ENCODE results near the gene ERC2. TPM values are rescaled to one million over a fixed set of nuclear protein-coding genes. Genes with fewer than 3 reads are reported as not detected.

Gene ERC2
- total and polyA plus RNA-seq, 2 of the 8 experiments (the other 6 are each of a cell fraction or from before 2014, with no cell fraction given), result 16.4 to 22.8 TPM

DNA sequence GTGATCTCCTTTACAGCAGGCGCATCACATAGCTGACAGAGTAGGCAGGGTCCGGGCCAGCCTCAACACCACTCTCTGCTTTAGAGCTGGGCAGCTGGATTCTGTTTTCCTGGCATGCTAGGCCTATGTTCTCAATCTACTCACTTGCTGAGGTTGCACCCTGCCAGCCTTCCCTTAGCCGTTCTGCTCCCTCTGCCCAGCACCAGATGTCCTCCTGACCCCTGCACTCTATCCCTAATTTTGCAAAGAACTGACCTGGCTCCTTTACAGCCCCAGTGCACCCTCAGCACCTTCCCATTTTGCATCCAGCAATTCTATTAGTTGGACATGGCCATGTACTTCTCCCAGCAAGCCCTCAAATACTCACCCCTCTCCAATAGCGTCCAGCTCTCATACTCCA is 609.5 kb downstream of the ERC2 start:
- no peak overlapping the region for H2AK5ac ChIP-seq (ENCODE audit: low read depth, low read length)
- H3K9ac ChIP-seq (replicated peaks in 1 of 4; ENCODE audit: extremely low read depth in 1 of 4, low read depth in 3 of 4, low read length in 3 of 4), result no peak overlapping the region
- H2BK15ac ChIP-seq (ENCODE audit: low read length), result no peak overlapping the region
- no peak overlapping the region for H3K4me3 ChIP-seq (ENCODE audit: extremely low read depth in 1 of 4, insufficient read depth in 2 of 4, low read depth in 3 of 4, low read length in 4 of 4)
- H3K23me2 ChIP-seq (ENCODE audit: low read depth, low read length), result no peaks in the 10 kb centered on the region
- TF ChIP-seq CBX8 (IDR thresholded peaks at IDR 0.05; ENCODE audit: borderline replicate concordance, low read depth, low read length), result no peak
- TF ChIP-seq, protein P1, sequence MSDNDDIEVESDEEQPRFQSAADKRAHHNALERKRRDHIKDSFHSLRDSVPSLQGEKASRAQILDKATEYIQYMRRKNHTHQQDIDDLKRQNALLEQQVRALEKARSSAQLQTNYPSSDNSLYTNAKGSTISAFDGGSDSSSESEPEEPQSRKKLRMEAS (IDR thresholded peaks at IDR 0.05), result no peak
- H3K27ac ChIP-seq (ENCODE audit: low read depth, low read length), result no peak overlapping the region
- H3K23ac ChIP-seq (ENCODE audit: insufficient read length), result no peak overlapping the region
- H2BK120ac ChIP-seq (replicated peaks; ENCODE audit: low read depth, low read length), result no peak overlapping the region
- H2BK12ac ChIP-seq (ENCODE audit: low read depth, low read length), result no peak overlapping the region
- ChIA-PET CTCF (ENCODE audit: partially characterized antibody) (interaction anchor here (0.5 to 3.7 kb wide), 6 partner anchors 10 to 92 kb away, joined by 3 to 13 read pairs (median 4); no protein-coding TSS in a partner anchor), POLR2A (ENCODE audit: partially characterized antibody) (no interaction called here)
- H3K9me3 ChIP-seq (ENCODE audit: insufficient read depth in 2 of 2, low read depth in 1 of 2, low read length in 1 of 2), result no peaks in the 10 kb centered on the region
- peaks cover 0 to 9% (median 4%) of the 10 kb centered on the region in 4 experiments; a peak in 4 of 7 replicates for H3K4me1 ChIP-seq (replicated peaks in 1 of 4; ENCODE audit: control insufficient read depth in 3 of 4, insufficient read depth in 4 of 4, low read length in 3 of 4)
- FAIRE-seq (no peak), DNase-seq (ENCODE audit: low read depth in 1 of 2, low spot score in 2 of 2) (no peak)
- no peak overlapping the region for H3K14ac ChIP-seq (ENCODE audit: insufficient read length)
- H3K4me2 ChIP-seq (ENCODE audit: insufficient read depth in 1 of 2, low read depth in 2 of 2, low read length in 2 of 2), result no peak overlapping the region
- no peak overlapping the region for H3K4ac ChIP-seq (replicated peaks; ENCODE audit: insufficient read length, low read depth, low read length)
- 97% methylated on average over 4 of the region's 4 CpGs; no CpG with 5 or more reads in 1 of the 2 experiments for WGBS, 2 experiments (ENCODE audit: extremely low coverage in 1 of 2, insufficient coverage in 1 of 2, insufficient read length in 1 of 2, insufficient replicate concordance in 2 of 2, low coverage in 1 of 2, low lambda C conversion rate in 2 of 2, missing lambda C conversion rate in 1 of 2)
- no peaks in the 10 kb centered on the region for H3K79me1 ChIP-seq (ENCODE audit: low read depth, low read length)
- H2BK5ac ChIP-seq (ENCODE audit: low read depth, low read length), result no peak overlapping the region
- no peaks in the 10 kb centered on the region for H3K79me2 ChIP-seq (ENCODE audit: control insufficient read depth in 1 of 2, insufficient read depth in 2 of 2, low read length in 2 of 2)
- no peak overlapping the region for H4K91ac ChIP-seq (replicated peaks; ENCODE audit: insufficient read length, low read length)
- H3K36me3 ChIP-seq (ENCODE audit: control insufficient read depth in 2 of 4, insufficient read depth in 4 of 4, low read length in 3 of 4), result no peaks in the 10 kb centered on the region
- no peak overlapping the region for H4K5ac ChIP-seq (ENCODE audit: insufficient read length, low read depth, low read length)
- H4K20me1 ChIP-seq (replicated peaks in 1 of 2; ENCODE audit: control insufficient read depth in 1 of 2, insufficient read depth in 2 of 2, low read length in 2 of 2), result no peaks in the 10 kb centered on the region
- no peak overlapping the region for H3K56ac ChIP-seq (replicated peaks; ENCODE audit: insufficient read length, low read depth, low read length)
- no peak overlapping the region for H2AFZ ChIP-seq (ENCODE audit: low read length)
- no peak overlapping the region for H4K8ac ChIP-seq (ENCODE audit: extremely low read depth, insufficient read depth, low read length)
- H3K18ac ChIP-seq (ENCODE audit: extremely low read depth, low read length), result no peak overlapping the region
- H2BK20ac ChIP-seq (ENCODE audit: low read length), result no peak overlapping the region
- H3K27me3 ChIP-seq (replicated peaks in 1 of 4; ENCODE audit: control insufficient read depth in 3 of 4, extremely low read depth in 1 of 4, insufficient read depth in 3 of 4, low read length in 3 of 4), result no peaks in the 10 kb centered on the region

Measured in H1 (cell line).